WTC11 (cell line): Measurements from ENCODE around the gene ATRIP. TPM values are rescaled to one million over a fixed set of nuclear protein-coding genes. Genes with fewer than 3 reads are reported as not detected.

Source experiments
- ATAC-seq: fragments of 200-7000 bp; cut with Tn5 transposase; 2 replicates; pipeline ENCODE4 v1.10.0; 2021; ENCODE audit warnings: mild to moderate bottlenecking, moderate library complexity
- CTCF ChIA-PET: fragments of 300-600 bp; sonication (Branson Sonifier 250); formaldehyde crosslinking; loops from one replicate; lab custom pipeline; 2021; ENCODE audit warnings: antibody characterized with exemption; lab: Charles Lee
- POLR2A ChIA-PET: fragments of 350-600 bp; sonication (Branson Sonifier 250); formaldehyde crosslinking; loops from one replicate; lab custom pipeline; 2021; ENCODE audit warnings: antibody characterized with exemption; lab: Charles Lee
- DNase-seq: peaks from one replicate; pipeline ENCODE4 v3.0.0; 2021; ENCODE audit warnings: low spot score
- H3K27ac Mint-ChIP-seq: 2 replicates; pipeline ENCODE4 v1.8.0; 2021; ENCODE audit warnings: mixed read lengths
- H3K27me3 Mint-ChIP-seq: 2 replicates; pipeline ENCODE4 v1.8.0; 2021; ENCODE audit warnings: low read depth, mild to moderate bottlenecking, moderate library complexity, mixed read lengths
- H3K36me3 Mint-ChIP-seq: 2 replicates; pipeline ENCODE4 v1.8.0; 2021; ENCODE audit warnings: mixed read lengths
- H3K4me1 Mint-ChIP-seq: 2 replicates; pipeline ENCODE4 v1.8.0; 2022; ENCODE audit warnings: mixed read lengths
- H3K4me3 Mint-ChIP-seq: 2 replicates; pipeline ENCODE4 v1.8.0; 2021; ENCODE audit warnings: mild to moderate bottlenecking, moderate library complexity, mixed read lengths
- H3K9me3 Mint-ChIP-seq: 2 replicates; pipeline ENCODE4 v1.8.0; 2021; ENCODE audit warnings: mixed read lengths
- CBFB ChIP-seq: sonication (generic); formaldehyde crosslinking; IDR thresholded peaks from 2 replicates; pipeline ENCODE4 v1.8.1; 2022; ENCODE audit warnings: mild to moderate bottlenecking, low read depth, missing genetic modification reagents
- FOXK1 ChIP-seq: sonication (generic); formaldehyde crosslinking; IDR thresholded peaks from 2 replicates; pipeline ENCODE4 v1.8.0; 2022; ENCODE audit warnings: mild to moderate bottlenecking, moderate library complexity, missing genetic modification reagents
- FOXP1 ChIP-seq: sonication (generic); formaldehyde crosslinking; IDR thresholded peaks from 2 replicates; pipeline ENCODE4 v1.8.0; 2022; ENCODE audit warnings: missing genetic modification reagents, mild to moderate bottlenecking, moderate library complexity, borderline replicate concordance
- JUN ChIP-seq: sonication (generic); formaldehyde crosslinking; IDR thresholded peaks from 2 replicates; pipeline ENCODE4 v1.8.0; 2023; ENCODE audit warnings: mild to moderate bottlenecking, missing genetic modification reagents
- NFE2L1 ChIP-seq: sonication (generic); formaldehyde crosslinking; IDR thresholded peaks from 2 replicates; pipeline ENCODE4 v1.8.1; 2023; ENCODE audit warnings: missing genetic modification reagents
- NR1H2 ChIP-seq: sonication (generic); formaldehyde crosslinking; IDR thresholded peaks from 2 replicates; pipeline ENCODE4 v1.9.0; 2021; ENCODE audit warnings: mild to moderate bottlenecking, moderate library complexity, missing genetic modification reagents
- NR2C2 ChIP-seq: sonication (generic); formaldehyde crosslinking; IDR thresholded peaks from 2 replicates; pipeline ENCODE4 v1.8.0; 2022; ENCODE audit warnings: mild to moderate bottlenecking, missing genetic modification reagents
- RELA ChIP-seq: sonication (generic); formaldehyde crosslinking; IDR thresholded peaks from 2 replicates; pipeline ENCODE4 v1.8.1; 2022; ENCODE audit warnings: missing genetic modification reagents, mild to moderate bottlenecking, borderline replicate concordance
- TCF7 ChIP-seq: sonication (generic); formaldehyde crosslinking; IDR thresholded peaks from 2 replicates; pipeline ENCODE4 v1.8.0; 2022; ENCODE audit warnings: mild to moderate bottlenecking, low read depth, missing genetic modification reagents, moderate library complexity
- TEAD4 ChIP-seq: sonication (generic); formaldehyde crosslinking; IDR thresholded peaks from 2 replicates; pipeline ENCODE4 v1.8.0; 2022; ENCODE audit warnings: mild to moderate bottlenecking, missing genetic modification reagents
- ZNF232 ChIP-seq: sonication (generic); formaldehyde crosslinking; IDR thresholded peaks from 2 replicates; pipeline ENCODE4 v1.8.0; 2022; ENCODE audit warnings: mild to moderate bottlenecking, missing genetic modification reagents
- ZNF396 ChIP-seq: fragments of 250-450 bp; sonication (Bioruptor Pico); IDR thresholded peaks from 2 replicates; pipeline ENCODE4 v1.8.0; 2021; ENCODE audit warnings: mild to moderate bottlenecking, moderate library complexity, borderline replicate concordance
- total RNA-seq: library from RNA; stranded (reverse); gene quantifications from 3 replicates; pipeline ENCODE4 v1.2.3, GENCODE V29; 2021
- TF ChIP-seq, protein P1 (sequence below): sonication (generic); formaldehyde crosslinking; IDR thresholded peaks from 2 replicates; pipeline ENCODE4 v1.8.1; 2023; ENCODE audit warnings: mild to moderate bottlenecking, missing genetic modification reagents, moderate library complexity
- TF ChIP-seq, protein P2 (sequence below): fragments of 250-450 bp; sonication (Bioruptor Pico); conservative IDR thresholded peaks from 2 replicates; pipeline ENCODE4 v1.9.0; 2021; ENCODE audit warnings: mild to moderate bottlenecking
- TF ChIP-seq, protein P3 (sequence below): sonication (generic); formaldehyde crosslinking; IDR thresholded peaks from 2 replicates; pipeline ENCODE4 v1.8.0; 2023; ENCODE audit warnings: missing genetic modification reagents, mild to moderate bottlenecking, borderline replicate concordance
- TF ChIP-seq, protein P4 (sequence below): fragments of 250-450 bp; sonication (Bioruptor Pico); IDR thresholded peaks from 2 replicates; pipeline ENCODE4 v1.8.0; 2021; ENCODE audit warnings: mild to moderate bottlenecking
- TF ChIP-seq, protein P5 (sequence below): fragments of 250-450 bp; sonication (Bioruptor Pico); IDR thresholded peaks from 2 replicates; pipeline ENCODE4 v1.9.0; 2021; ENCODE audit warnings: mild to moderate bottlenecking
- TF ChIP-seq, protein P6 (sequence below): sonication (generic); formaldehyde crosslinking; IDR thresholded peaks from 2 replicates; pipeline ENCODE4 v1.8.1; 2022; ENCODE audit warnings: mild to moderate bottlenecking, moderate library complexity, missing genetic modification reagents
- TF ChIP-seq, protein P7 (sequence below): fragments of 200-600 bp; IDR thresholded peaks from 2 replicates; pipeline ENCODE4 v1.8.0; 2022; ENCODE audit warnings: antibody characterized with exemption

Gene ATRIP
- total RNA-seq, 1 experiment from 2014 or later, result 18.2 TPM

DNA sequence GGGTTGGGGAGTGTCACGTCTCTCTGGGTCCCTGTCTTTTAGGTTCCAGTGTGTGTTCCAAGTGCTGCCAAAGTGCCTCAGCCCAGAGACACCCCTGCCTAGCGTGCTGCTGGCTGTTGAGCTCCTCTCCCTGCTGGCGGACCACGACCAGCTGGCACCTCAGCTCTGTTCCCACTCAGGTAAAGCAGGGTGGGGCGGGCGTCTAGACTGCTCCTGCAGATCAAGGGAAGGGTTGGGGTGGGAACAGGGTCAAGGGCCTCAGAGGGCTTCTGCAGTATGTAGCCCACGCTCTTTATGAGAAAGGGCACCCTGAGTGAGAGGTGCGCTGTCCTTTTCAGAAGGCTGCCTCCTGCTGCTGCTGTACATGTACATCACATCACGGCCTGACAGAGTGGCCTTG, 17.2 kb downstream of the ATRIP start:
- ChIA-PET POLR2A (interaction anchor here (2.1 kb wide), 1 partner anchor 17 kb away, joined by 8 read pairs; the partner anchor contains the start of gene ATRIP), CTCF (interaction anchor here (0.5 to 3.4 kb wide), 5 partner anchors 10 to 1883 kb away, joined by 3 to 23 read pairs (median 5); no protein-coding TSS in a partner anchor)
- Mint-ChIP-seq H3K27ac (no peak overlapping the region), H3K4me1 (peaks cover 18% of the 10 kb centered on the region), H3K4me3 (no peak overlapping the region), H3K9me3 (no peaks in the 10 kb centered on the region), H3K36me3 (peaks cover 28% of the 10 kb centered on the region), H3K27me3 (no peaks in the 10 kb centered on the region)
- ATAC-seq (no peak), DNase-seq (no peak)
- no peak for TF ChIP-seq NR1H2
- TF ChIP-seq, protein P1, sequence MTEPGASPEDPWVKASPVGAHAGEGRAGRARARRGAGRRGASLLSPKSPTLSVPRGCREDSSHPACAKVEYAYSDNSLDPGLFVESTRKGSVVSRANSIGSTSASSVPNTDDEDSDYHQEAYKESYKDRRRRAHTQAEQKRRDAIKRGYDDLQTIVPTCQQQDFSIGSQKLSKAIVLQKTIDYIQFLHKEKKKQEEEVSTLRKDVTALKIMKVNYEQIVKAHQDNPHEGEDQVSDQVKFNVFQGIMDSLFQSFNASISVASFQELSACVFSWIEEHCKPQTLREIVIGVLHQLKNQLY (CRISPR knock-in tag), result no peak
- TF ChIP-seq TCF7 (CRISPR knock-in tag), result no peak
- TF ChIP-seq TEAD4 (CRISPR knock-in tag), result no peak
- no peak for TF ChIP-seq NFE2L1 (CRISPR knock-in tag)
- TF ChIP-seq, protein P2, sequence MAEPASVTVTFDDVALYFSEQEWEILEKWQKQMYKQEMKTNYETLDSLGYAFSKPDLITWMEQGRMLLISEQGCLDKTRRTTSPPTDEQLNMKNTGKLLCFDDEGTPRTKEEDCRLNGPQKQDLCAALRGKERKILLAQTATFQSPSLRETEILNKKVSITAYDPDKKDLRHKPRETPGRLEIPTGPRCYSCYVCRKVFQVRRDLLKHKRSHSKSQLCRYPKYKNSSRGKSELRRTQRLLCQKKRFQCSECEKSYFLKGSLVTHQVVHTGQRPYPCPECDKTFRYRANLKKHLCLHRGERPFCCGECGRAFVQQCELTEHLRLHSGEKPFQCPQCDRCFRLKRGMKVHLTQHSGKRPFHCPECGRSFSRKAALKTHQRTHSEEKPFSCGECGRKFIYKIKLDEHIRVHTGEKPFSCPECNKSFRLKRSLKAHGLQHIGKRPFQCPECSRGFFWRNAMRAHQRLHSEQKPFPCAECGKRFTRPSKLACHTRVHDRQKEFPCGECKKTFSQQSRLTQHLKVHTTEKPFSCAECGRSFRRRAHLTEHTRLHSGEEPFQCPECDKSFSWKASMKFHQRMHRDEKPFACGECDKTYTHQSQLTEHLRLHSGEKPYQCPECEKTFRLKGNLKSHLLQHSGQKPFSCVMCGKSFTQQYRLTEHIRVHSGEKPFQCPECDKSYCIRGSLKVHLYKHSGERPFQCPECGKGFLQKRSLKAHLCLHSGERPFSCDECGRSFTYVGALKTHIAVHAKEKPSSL (CRISPR knock-in tag), result no peak
- no peak for TF ChIP-seq ZNF396
- no peak for TF ChIP-seq NR2C2 (CRISPR knock-in tag)
- no peak for TF ChIP-seq FOXP1
- TF ChIP-seq, protein P3, sequence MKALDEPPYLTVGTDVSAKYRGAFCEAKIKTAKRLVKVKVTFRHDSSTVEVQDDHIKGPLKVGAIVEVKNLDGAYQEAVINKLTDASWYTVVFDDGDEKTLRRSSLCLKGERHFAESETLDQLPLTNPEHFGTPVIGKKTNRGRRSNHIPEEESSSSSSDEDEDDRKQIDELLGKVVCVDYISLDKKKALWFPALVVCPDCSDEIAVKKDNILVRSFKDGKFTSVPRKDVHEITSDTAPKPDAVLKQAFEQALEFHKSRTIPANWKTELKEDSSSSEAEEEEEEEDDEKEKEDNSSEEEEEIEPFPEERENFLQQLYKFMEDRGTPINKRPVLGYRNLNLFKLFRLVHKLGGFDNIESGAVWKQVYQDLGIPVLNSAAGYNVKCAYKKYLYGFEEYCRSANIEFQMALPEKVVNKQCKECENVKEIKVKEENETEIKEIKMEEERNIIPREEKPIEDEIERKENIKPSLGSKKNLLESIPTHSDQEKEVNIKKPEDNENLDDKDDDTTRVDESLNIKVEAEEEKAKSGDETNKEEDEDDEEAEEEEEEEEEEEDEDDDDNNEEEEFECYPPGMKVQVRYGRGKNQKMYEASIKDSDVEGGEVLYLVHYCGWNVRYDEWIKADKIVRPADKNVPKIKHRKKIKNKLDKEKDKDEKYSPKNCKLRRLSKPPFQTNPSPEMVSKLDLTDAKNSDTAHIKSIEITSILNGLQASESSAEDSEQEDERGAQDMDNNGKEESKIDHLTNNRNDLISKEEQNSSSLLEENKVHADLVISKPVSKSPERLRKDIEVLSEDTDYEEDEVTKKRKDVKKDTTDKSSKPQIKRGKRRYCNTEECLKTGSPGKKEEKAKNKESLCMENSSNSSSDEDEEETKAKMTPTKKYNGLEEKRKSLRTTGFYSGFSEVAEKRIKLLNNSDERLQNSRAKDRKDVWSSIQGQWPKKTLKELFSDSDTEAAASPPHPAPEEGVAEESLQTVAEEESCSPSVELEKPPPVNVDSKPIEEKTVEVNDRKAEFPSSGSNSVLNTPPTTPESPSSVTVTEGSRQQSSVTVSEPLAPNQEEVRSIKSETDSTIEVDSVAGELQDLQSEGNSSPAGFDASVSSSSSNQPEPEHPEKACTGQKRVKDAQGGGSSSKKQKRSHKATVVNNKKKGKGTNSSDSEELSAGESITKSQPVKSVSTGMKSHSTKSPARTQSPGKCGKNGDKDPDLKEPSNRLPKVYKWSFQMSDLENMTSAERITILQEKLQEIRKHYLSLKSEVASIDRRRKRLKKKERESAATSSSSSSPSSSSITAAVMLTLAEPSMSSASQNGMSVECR (CRISPR knock-in tag), result no peak
- TF ChIP-seq, protein P4, sequence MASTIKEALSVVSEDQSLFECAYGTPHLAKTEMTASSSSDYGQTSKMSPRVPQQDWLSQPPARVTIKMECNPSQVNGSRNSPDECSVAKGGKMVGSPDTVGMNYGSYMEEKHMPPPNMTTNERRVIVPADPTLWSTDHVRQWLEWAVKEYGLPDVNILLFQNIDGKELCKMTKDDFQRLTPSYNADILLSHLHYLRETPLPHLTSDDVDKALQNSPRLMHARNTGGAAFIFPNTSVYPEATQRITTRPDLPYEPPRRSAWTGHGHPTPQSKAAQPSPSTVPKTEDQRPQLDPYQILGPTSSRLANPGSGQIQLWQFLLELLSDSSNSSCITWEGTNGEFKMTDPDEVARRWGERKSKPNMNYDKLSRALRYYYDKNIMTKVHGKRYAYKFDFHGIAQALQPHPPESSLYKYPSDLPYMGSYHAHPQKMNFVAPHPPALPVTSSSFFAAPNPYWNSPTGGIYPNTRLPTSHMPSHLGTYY (CRISPR knock-in tag), result no peak
- TF ChIP-seq RELA, result no peak
- TF ChIP-seq, protein P5, sequence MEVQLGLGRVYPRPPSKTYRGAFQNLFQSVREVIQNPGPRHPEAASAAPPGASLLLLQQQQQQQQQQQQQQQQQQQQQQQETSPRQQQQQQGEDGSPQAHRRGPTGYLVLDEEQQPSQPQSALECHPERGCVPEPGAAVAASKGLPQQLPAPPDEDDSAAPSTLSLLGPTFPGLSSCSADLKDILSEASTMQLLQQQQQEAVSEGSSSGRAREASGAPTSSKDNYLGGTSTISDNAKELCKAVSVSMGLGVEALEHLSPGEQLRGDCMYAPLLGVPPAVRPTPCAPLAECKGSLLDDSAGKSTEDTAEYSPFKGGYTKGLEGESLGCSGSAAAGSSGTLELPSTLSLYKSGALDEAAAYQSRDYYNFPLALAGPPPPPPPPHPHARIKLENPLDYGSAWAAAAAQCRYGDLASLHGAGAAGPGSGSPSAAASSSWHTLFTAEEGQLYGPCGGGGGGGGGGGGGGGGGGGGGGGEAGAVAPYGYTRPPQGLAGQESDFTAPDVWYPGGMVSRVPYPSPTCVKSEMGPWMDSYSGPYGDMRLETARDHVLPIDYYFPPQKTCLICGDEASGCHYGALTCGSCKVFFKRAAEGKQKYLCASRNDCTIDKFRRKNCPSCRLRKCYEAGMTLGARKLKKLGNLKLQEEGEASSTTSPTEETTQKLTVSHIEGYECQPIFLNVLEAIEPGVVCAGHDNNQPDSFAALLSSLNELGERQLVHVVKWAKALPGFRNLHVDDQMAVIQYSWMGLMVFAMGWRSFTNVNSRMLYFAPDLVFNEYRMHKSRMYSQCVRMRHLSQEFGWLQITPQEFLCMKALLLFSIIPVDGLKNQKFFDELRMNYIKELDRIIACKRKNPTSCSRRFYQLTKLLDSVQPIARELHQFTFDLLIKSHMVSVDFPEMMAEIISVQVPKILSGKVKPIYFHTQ, result no peak
- TF ChIP-seq, protein P6, sequence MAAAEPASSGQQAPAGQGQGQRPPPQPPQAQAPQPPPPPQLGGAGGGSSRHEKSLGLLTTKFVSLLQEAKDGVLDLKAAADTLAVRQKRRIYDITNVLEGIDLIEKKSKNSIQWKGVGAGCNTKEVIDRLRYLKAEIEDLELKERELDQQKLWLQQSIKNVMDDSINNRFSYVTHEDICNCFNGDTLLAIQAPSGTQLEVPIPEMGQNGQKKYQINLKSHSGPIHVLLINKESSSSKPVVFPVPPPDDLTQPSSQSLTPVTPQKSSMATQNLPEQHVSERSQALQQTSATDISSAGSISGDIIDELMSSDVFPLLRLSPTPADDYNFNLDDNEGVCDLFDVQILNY (CRISPR knock-in tag), result no peak
- no peak for TF ChIP-seq CBFB (CRISPR knock-in tag)
- TF ChIP-seq, protein P7, sequence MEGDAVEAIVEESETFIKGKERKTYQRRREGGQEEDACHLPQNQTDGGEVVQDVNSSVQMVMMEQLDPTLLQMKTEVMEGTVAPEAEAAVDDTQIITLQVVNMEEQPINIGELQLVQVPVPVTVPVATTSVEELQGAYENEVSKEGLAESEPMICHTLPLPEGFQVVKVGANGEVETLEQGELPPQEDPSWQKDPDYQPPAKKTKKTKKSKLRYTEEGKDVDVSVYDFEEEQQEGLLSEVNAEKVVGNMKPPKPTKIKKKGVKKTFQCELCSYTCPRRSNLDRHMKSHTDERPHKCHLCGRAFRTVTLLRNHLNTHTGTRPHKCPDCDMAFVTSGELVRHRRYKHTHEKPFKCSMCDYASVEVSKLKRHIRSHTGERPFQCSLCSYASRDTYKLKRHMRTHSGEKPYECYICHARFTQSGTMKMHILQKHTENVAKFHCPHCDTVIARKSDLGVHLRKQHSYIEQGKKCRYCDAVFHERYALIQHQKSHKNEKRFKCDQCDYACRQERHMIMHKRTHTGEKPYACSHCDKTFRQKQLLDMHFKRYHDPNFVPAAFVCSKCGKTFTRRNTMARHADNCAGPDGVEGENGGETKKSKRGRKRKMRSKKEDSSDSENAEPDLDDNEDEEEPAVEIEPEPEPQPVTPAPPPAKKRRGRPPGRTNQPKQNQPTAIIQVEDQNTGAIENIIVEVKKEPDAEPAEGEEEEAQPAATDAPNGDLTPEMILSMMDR, result no peak
- TF ChIP-seq JUN (CRISPR knock-in tag), result no peak
- no peak for TF ChIP-seq ZNF232 (CRISPR knock-in tag)
- TF ChIP-seq FOXK1 (CRISPR knock-in tag), result no peak
